ENCODE data around the gene MRPS12. TPM values are rescaled to one million over a fixed set of nuclear protein-coding genes. Genes with fewer than 3 reads are reported as not detected.

The MRPS12 gene
- total RNA-seq, 2 donors from 2014 or later: 16.6 to 16.8 TPM

GRCh38 chr19:38922482-38922881 is 8.3 kb upstream of the MRPS12 start:
- intact Hi-C loops (cut with DNase I): loop anchor here (10.0 kb wide), 1 partner anchor 518 kb away; the partner anchor contains the start of gene FAM98C
- ATAC-seq: no peak

DNA sequence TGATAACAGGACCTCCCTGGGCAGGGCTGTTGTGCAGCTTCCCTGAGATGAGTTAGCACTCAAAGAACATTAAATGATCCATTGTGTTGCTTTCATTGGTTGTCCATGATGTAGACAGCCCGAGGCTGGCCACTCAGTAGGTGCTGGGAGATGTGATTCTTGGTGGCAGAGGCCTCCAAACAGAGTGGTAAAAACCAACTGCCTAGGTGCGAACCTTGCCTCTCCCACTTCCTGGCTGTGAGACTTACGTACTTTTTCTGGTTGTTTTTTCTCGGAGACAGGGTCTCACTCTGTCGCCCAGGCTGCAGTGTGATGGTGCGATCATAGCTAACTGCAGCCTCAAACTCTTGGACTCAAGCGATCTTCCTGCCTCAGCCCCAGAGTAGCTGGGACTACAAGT is 6.4 kb upstream of the MRPS12 start:
- no peaks in the 10 kb centered on the region for H3K9me3 ChIP-seq
- TF ChIP-seq, protein P1, sequence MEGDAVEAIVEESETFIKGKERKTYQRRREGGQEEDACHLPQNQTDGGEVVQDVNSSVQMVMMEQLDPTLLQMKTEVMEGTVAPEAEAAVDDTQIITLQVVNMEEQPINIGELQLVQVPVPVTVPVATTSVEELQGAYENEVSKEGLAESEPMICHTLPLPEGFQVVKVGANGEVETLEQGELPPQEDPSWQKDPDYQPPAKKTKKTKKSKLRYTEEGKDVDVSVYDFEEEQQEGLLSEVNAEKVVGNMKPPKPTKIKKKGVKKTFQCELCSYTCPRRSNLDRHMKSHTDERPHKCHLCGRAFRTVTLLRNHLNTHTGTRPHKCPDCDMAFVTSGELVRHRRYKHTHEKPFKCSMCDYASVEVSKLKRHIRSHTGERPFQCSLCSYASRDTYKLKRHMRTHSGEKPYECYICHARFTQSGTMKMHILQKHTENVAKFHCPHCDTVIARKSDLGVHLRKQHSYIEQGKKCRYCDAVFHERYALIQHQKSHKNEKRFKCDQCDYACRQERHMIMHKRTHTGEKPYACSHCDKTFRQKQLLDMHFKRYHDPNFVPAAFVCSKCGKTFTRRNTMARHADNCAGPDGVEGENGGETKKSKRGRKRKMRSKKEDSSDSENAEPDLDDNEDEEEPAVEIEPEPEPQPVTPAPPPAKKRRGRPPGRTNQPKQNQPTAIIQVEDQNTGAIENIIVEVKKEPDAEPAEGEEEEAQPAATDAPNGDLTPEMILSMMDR (IDR thresholded peaks at IDR 0.05): no peak
- no peak for TF ChIP-seq POLR2A (IDR thresholded peaks at IDR 0.05)
- DNase-seq (no peak), ATAC-seq (no peak)
- peaks cover 2% of the 10 kb centered on the region for H3K4me1 ChIP-seq
- intact Hi-C loops (cut with DNase I): loop anchor here (10.0 kb wide), 1 partner anchor 520 kb away; the partner anchor contains the start of gene FAM98C
- 85 to 97% methylated on average over 7 of the region's 7 CpGs for WGBS, 2 donors
- peaks cover 0 to 18% of the 10 kb centered on the region in 2 donors for H3K36me3 ChIP-seq (replicated peaks in 1 of 2; ENCODE audit: insufficient read depth in 1 of 2, low read depth in 2 of 2)
- no peaks in the 10 kb centered on the region for H3K27me3 ChIP-seq
- H3K4me3 ChIP-seq: no peak overlapping the region
- no peak overlapping the region for H3K27ac ChIP-seq

More at GRCh38 chr19:38922482-38922881, 8.3 kb upstream of the MRPS12 start:
- DNase-seq: no peak
- 90% methylated on average over 4 to 5 of the region's 5 CpGs for WGBS, 2 donors
- Histone ChIP-seq H3K4me3 (no peak overlapping the region), H3K4me1 (no peaks in the 10 kb centered on the region), H3K27ac (no peak overlapping the region), H3K9me3 (no peaks in the 10 kb centered on the region), H3K27me3 (no peaks in the 10 kb centered on the region), H3K36me3 (replicated peaks in 1 of 2; ENCODE audit: insufficient read depth in 1 of 2, low read depth in 2 of 2) (peaks cover 0 to 18% of the 10 kb centered on the region in 2 donors)
- TF ChIP-seq, protein P1 (IDR thresholded peaks at IDR 0.05): no peak
- TF ChIP-seq POLR2A (IDR thresholded peaks at IDR 0.05): no peak

GRCh38 chr19:38928391-38929001 is 2.2 kb upstream of the MRPS12 start:
- intact Hi-C loops (cut with DNase I): loop anchor here (10.0 kb wide), 1 partner anchor 524 kb away; the partner anchor contains the start of gene FAM98C
- no peaks in the 10 kb centered on the region for H3K9me3 ChIP-seq
- TF ChIP-seq, protein P1 (IDR thresholded peaks at IDR 0.05): no peak
- TF ChIP-seq POLR2A (IDR thresholded peaks at IDR 0.05): no peak
- no peaks in the 10 kb centered on the region for H3K27me3 ChIP-seq
- H3K36me3 ChIP-seq (replicated peaks in 1 of 2; ENCODE audit: insufficient read depth in 1 of 2, low read depth in 2 of 2): peaks cover 0 to 10% of the 10 kb centered on the region in 2 donors
- DNase-seq: no peak
- H3K4me3 ChIP-seq: no peak overlapping the region
- H3K27ac ChIP-seq: no peak overlapping the region
- H3K4me1 ChIP-seq: peaks cover 26% of the 10 kb centered on the region
- 68 to 84% methylated on average over 4 of the region's 4 CpGs for WGBS, 2 donors
- ATAC-seq: no peak

DNA sequence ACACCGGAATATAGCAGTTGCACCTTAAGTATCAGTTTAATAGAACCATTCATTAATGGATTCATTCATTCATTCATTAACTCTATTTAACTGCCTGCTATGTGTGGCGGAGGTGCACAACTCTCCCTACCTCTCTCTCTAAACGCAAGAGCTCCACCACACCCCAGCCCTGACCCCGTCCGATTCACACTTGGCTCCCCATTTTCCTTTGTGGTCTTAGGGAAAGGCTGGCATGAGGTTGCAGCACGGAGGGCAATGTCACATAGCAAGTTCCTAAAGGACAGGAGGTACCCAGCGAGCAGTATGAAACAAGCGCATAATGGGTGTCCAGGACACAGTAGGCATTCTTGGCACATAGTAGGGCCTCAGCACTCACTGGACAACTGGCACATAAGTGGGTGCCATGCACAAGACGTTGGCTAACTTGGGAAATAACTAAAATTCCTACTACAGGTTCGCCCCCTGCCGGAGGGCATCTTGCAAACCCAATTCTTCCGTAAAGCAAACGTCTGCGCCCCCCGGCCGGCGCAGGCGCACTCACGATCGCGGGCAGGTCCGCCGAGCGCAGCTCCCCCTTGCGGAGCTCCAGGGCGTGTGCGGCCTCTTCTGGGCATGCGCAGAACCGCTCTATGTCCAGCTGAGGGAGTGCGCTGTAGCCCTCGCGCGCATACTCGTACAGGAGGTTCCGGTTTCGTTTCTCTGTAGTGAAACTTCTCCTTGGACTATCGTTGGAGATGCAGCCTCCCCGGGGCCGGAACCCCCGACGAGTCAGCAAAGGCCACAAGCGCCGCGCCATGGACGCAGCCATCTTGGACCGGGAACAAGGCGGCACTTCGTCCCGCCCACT is 592 bp upstream of the MRPS12 start, which contains the start of gene SARS2:
Gene SARS2 (minus strand): TSS at position 835 of the 847 bp plus-strand sequence. CDS start 27 bp downstream, at position 808.
- H3K4me1 ChIP-seq: peaks cover 38% of the 10 kb centered on the region
- ATAC-seq (peak; percentile 91), DNase-seq (peak; percentile 93 to 94 (median 93))
- H3K4me3 ChIP-seq: peak within 1 kb of the TSS; percentile 57 to 82
- no peaks in the 10 kb centered on the region for H3K9me3 ChIP-seq
- no peak for TF ChIP-seq POLR2A (IDR thresholded peaks at IDR 0.05)
- TF ChIP-seq, protein P1 (IDR thresholded peaks at IDR 0.05): peak; percentile 99 to 100 (median 99)
- intact Hi-C loops (cut with DNase I): loop anchor here (10.0 kb wide), 1 partner anchor 525 kb away; the partner anchor contains the start of gene FAM98C
- no peaks in the 10 kb centered on the region for H3K27me3 ChIP-seq
- H3K36me3 ChIP-seq (replicated peaks in 1 of 2; ENCODE audit: insufficient read depth in 1 of 2, low read depth in 2 of 2): peaks cover 0 to 3% of the 10 kb centered on the region in 2 donors
- H3K27ac ChIP-seq: peak within 1 kb of the TSS; percentile 54 to 93 (median 80)
- WGBS, 2 donors: 1 to 10% methylated on average over 9 to 49 of the region's 49 CpGs
